Measurements from ENCODE around the gene FRMD3.

FRMD3 gene

DNA sequence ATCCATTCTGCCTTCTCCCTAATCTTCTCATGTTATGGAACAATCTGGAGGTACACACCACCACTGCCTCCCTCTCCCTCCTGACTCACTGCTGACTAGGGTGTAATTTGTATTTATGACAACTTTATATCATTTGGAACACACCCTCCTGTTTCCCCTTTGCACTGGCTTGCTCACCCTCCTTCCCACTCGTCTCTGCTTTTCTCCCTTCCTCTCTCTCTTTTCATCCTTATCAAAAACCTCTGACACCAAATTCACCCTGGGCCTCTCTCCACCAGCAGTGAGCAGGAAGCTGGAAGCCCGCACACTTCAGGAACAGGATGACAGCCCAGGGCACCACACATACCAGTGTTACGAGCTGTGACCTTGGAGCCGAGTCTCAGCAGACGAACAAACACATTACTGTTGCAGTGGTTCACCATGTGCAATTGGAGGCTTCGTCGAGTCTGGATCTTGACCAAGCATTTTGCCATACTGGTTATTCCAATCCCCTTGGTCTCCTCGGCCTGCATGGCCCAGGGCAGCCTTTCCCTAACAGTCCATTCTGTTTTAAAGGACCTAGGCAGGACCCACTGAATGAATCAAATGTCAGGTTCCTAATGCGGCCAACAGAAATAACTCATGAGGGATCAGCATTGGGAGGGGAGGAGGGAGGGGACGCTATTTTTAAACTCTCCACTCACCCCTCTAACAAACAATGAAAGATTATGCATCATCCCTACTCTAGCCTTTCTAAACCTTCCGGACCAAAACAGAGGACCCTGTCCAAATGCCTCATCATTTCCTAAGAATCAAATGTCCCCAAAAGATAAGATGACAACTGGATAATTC lies 271.3 kb downstream of the FRMD3 start:
- H3K4me1 ChIP-seq (ENCODE audit: low read depth, poor library complexity, severe bottlenecking): no peaks in the 10 kb centered on the region
- no peaks in the 10 kb centered on the region for H3K27me3 ChIP-seq (ENCODE audit: insufficient read depth, low read depth)
- no peaks in the 10 kb centered on the region for H3K79me2 ChIP-seq (ENCODE audit: insufficient read depth, low read depth)
- no peak overlapping the region for H2AFZ ChIP-seq (ENCODE audit: low read depth)
- no peak overlapping the region for H3K27ac ChIP-seq
- no peak for TF ChIP-seq CTCF (conservative IDR thresholded peaks at IDR 0.05; ENCODE audit: low read depth, low read length)
- H4K20me1 ChIP-seq (ENCODE audit: insufficient read depth): no peaks in the 10 kb centered on the region
- no peaks in the 10 kb centered on the region for H3K36me3 ChIP-seq (ENCODE audit: insufficient read depth)
- H3K4me3 ChIP-seq (IDR thresholded peaks at IDR 0.05; ENCODE audit: insufficient read depth, low read depth, low read length): no peak overlapping the region
- no peak overlapping the region for H3K4me2 ChIP-seq
- H3K9ac ChIP-seq: no peak overlapping the region

GRCh38 chr9:83266331-83266665 lies 271.9 kb downstream of the FRMD3 start:
- H3K36me3 ChIP-seq (ENCODE audit: insufficient read depth): no peaks in the 10 kb centered on the region
- no peak overlapping the region for H3K9ac ChIP-seq
- H2AFZ ChIP-seq (ENCODE audit: low read depth): no peak overlapping the region
- H3K79me2 ChIP-seq (ENCODE audit: insufficient read depth, low read depth): no peaks in the 10 kb centered on the region
- TF ChIP-seq CTCF (conservative IDR thresholded peaks at IDR 0.05; ENCODE audit: low read depth, low read length): no peak
- H3K4me3 ChIP-seq (IDR thresholded peaks at IDR 0.05; ENCODE audit: insufficient read depth, low read depth, low read length): no peak overlapping the region
- H3K4me1 ChIP-seq (ENCODE audit: low read depth, poor library complexity, severe bottlenecking): no peaks in the 10 kb centered on the region
- H3K27ac ChIP-seq: no peak overlapping the region
- H3K4me2 ChIP-seq: no peak overlapping the region
- no peaks in the 10 kb centered on the region for H4K20me1 ChIP-seq (ENCODE audit: insufficient read depth)
- H3K27me3 ChIP-seq (ENCODE audit: insufficient read depth, low read depth): no peaks in the 10 kb centered on the region

DNA sequence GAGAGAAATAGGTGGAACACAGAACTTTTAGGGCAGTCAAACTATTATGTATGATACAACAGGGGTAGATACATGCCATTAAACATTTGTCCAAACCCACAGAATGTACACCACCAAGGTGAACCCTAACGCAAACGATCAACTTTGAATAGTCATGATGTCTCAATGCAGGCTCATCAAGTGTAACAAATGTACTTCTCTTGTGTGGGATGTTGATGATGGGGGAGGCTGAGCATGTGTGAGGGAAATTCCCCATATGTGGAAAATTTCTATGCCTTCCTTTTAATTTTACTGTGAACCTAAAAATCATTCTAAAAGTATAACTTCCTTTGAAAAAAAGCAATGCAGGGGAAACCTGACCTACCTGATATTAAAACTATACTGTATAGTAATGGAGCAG lies 273.9 kb downstream of the FRMD3 start:
- no peak for TF ChIP-seq CTCF (conservative IDR thresholded peaks at IDR 0.05; ENCODE audit: low read depth, low read length)
- no peaks in the 10 kb centered on the region for H3K4me1 ChIP-seq (ENCODE audit: low read depth, poor library complexity, severe bottlenecking)
- H4K20me1 ChIP-seq (ENCODE audit: insufficient read depth): no peaks in the 10 kb centered on the region
- no peaks in the 10 kb centered on the region for H3K36me3 ChIP-seq (ENCODE audit: insufficient read depth)
- no peak overlapping the region for H2AFZ ChIP-seq (ENCODE audit: low read depth)
- H3K4me3 ChIP-seq (IDR thresholded peaks at IDR 0.05; ENCODE audit: insufficient read depth, low read depth, low read length): no peak overlapping the region
- H3K27me3 ChIP-seq (ENCODE audit: insufficient read depth, low read depth): no peaks in the 10 kb centered on the region
- H3K27ac ChIP-seq: no peak overlapping the region
- H3K4me2 ChIP-seq: no peak overlapping the region
- H3K9ac ChIP-seq: no peak overlapping the region
- H3K79me2 ChIP-seq (ENCODE audit: insufficient read depth, low read depth): no peaks in the 10 kb centered on the region

DNA sequence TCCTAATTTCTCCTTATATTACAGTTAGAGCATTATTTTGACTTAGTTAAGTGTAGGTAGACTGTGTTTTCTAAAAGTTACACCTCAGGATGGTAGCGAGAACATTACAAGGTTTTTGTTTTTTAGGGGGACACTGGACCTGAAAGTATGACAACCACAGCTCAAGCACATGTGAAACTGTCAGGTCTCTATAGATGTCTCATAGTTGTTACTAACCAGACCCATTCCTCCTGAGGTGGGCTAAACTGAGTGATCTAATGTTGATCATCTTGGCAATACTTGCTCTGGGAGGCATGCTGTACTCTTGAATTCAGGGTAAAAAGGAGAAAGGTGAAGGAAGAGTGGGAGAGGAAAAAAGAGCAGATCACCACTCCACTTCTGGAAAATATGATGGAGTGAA lies 278.6 kb downstream of the FRMD3 start:
- Histone ChIP-seq H3K4me1 (ENCODE audit: low read depth, poor library complexity, severe bottlenecking) (no peaks in the 10 kb centered on the region), H3K4me3 (IDR thresholded peaks at IDR 0.05; ENCODE audit: insufficient read depth, low read depth, low read length) (no peak overlapping the region), H3K27ac (no peak overlapping the region), H3K36me3 (ENCODE audit: insufficient read depth) (no peaks in the 10 kb centered on the region), H3K79me2 (ENCODE audit: insufficient read depth, low read depth) (no peaks in the 10 kb centered on the region), H3K9ac (no peak overlapping the region), H3K27me3 (ENCODE audit: insufficient read depth, low read depth) (no peaks in the 10 kb centered on the region), H3K4me2 (no peak overlapping the region), H4K20me1 (ENCODE audit: insufficient read depth) (no peaks in the 10 kb centered on the region), H2AFZ (ENCODE audit: low read depth) (no peak overlapping the region)
- no peak for TF ChIP-seq CTCF (conservative IDR thresholded peaks at IDR 0.05; ENCODE audit: low read depth, low read length)

Measured in KMS-11 (cell line).